ENCODE data around the gene BDH1. TPM values are rescaled to one million over a fixed set of nuclear protein-coding genes. Genes with fewer than 3 reads are reported as not detected.

The BDH1 gene
- total and polyA plus RNA-seq, 2 experiments from 2014 or later: 61.8 to 62.9 TPM

GRCh38 chr3:197465197-197465995, 90.4 kb downstream of the BDH1 start:
- Histone ChIP-seq H3K36me3 (replicated peaks; ENCODE audit: insufficient read depth, low read depth) (no peaks in the 10 kb centered on the region), H3K4me3 (no peak overlapping the region), H2AFZ (peak overlapping the region; percentile 25), H3K9me2 (replicated peaks; ENCODE audit: insufficient read depth) (no peaks in the 10 kb centered on the region), H3K27ac (no peak overlapping the region), H3K79me2 (no peaks in the 10 kb centered on the region), H3K9me3 (ENCODE audit: low read depth) (no peaks in the 10 kb centered on the region), H3K4me1 (ENCODE audit: insufficient read depth) (peaks cover 37% of the 10 kb centered on the region), H3K4me2 (no peak overlapping the region), H3K27me3 (no peaks in the 10 kb centered on the region), H4K20me1 (ENCODE audit: insufficient read depth, poor library complexity, severe bottlenecking) (no peaks in the 10 kb centered on the region)
- 62% methylated on average over 13 of the region's 13 CpGs for WGBS (ENCODE audit: low lambda C conversion rate, missing lambda C conversion rate)
- DNase-seq (ENCODE audit: low spot score): no peak
- TF ChIP-seq EZH2 (IDR thresholded peaks at IDR 0.05; ENCODE audit: borderline replicate concordance): no peak
- TF ChIP-seq EZH2phosphoT487 (IDR thresholded peaks at IDR 0.05; ENCODE audit: low read depth, severe bottlenecking, unreplicated experiment): no peak
- TF ChIP-seq CTCF (IDR thresholded peaks at IDR 0.05; ENCODE audit: poor library complexity): no peak

GRCh38 chr3:197464794-197465193, 91.0 kb downstream of the BDH1 start:
- H2AFZ ChIP-seq: peak overlapping the region; percentile 25
- TF ChIP-seq EZH2 (IDR thresholded peaks at IDR 0.05; ENCODE audit: borderline replicate concordance): no peak
- no peak for TF ChIP-seq CTCF (IDR thresholded peaks at IDR 0.05; ENCODE audit: poor library complexity)
- TF ChIP-seq EZH2phosphoT487 (IDR thresholded peaks at IDR 0.05; ENCODE audit: low read depth, severe bottlenecking, unreplicated experiment): no peak
- no peak overlapping the region for H3K27ac ChIP-seq
- 72% methylated on average over 9 of the region's 9 CpGs for WGBS (ENCODE audit: low lambda C conversion rate, missing lambda C conversion rate)
- H3K79me2 ChIP-seq: no peaks in the 10 kb centered on the region
- H3K27me3 ChIP-seq: no peaks in the 10 kb centered on the region
- H3K4me3 ChIP-seq: no peak overlapping the region
- DNase-seq (ENCODE audit: low spot score): no peak
- no peaks in the 10 kb centered on the region for H3K9me2 ChIP-seq (replicated peaks; ENCODE audit: insufficient read depth)
- H3K4me1 ChIP-seq (ENCODE audit: insufficient read depth): peaks cover 37% of the 10 kb centered on the region
- H3K9me3 ChIP-seq (ENCODE audit: low read depth): no peaks in the 10 kb centered on the region
- H4K20me1 ChIP-seq (ENCODE audit: insufficient read depth, poor library complexity, severe bottlenecking): no peaks in the 10 kb centered on the region
- H3K36me3 ChIP-seq (replicated peaks; ENCODE audit: insufficient read depth, low read depth): no peaks in the 10 kb centered on the region
- H3K4me2 ChIP-seq: no peak overlapping the region

GRCh38 chr3:197463279-197463678, 92.5 kb downstream of the BDH1 start:
- Histone ChIP-seq H3K79me2 (no peaks in the 10 kb centered on the region), H3K9me2 (replicated peaks; ENCODE audit: insufficient read depth) (no peaks in the 10 kb centered on the region), H2AFZ (no peak overlapping the region), H3K27ac (no peak overlapping the region), H3K4me2 (no peak overlapping the region), H4K20me1 (ENCODE audit: insufficient read depth, poor library complexity, severe bottlenecking) (no peaks in the 10 kb centered on the region), H3K36me3 (replicated peaks; ENCODE audit: insufficient read depth, low read depth) (no peaks in the 10 kb centered on the region), H3K4me1 (ENCODE audit: insufficient read depth) (peaks cover 26% of the 10 kb centered on the region), H3K9me3 (ENCODE audit: low read depth) (no peaks in the 10 kb centered on the region), H3K27me3 (no peaks in the 10 kb centered on the region), H3K4me3 (no peak overlapping the region)
- DNase-seq (ENCODE audit: low spot score): no peak
- 76% methylated on average over 3 of the region's 3 CpGs for WGBS (ENCODE audit: low lambda C conversion rate, missing lambda C conversion rate)
- TF ChIP-seq EZH2 (IDR thresholded peaks at IDR 0.05; ENCODE audit: borderline replicate concordance) (no peak), EZH2phosphoT487 (IDR thresholded peaks at IDR 0.05; ENCODE audit: low read depth, severe bottlenecking, unreplicated experiment) (no peak), CTCF (IDR thresholded peaks at IDR 0.05; ENCODE audit: poor library complexity) (no peak)

Measured in hepatocyte (in vitro differentiated cells).